ENCODE measurements around the gene DIAPH2.

Gene DIAPH2

GRCh38 chrX:97619499-97619898, 934.9 kb downstream of the DIAPH2 start:
- H3K4me3 ChIP-seq (ENCODE audit: control insufficient read depth, low read depth, low read length): no peak overlapping the region
- TF ChIP-seq, protein P1, sequence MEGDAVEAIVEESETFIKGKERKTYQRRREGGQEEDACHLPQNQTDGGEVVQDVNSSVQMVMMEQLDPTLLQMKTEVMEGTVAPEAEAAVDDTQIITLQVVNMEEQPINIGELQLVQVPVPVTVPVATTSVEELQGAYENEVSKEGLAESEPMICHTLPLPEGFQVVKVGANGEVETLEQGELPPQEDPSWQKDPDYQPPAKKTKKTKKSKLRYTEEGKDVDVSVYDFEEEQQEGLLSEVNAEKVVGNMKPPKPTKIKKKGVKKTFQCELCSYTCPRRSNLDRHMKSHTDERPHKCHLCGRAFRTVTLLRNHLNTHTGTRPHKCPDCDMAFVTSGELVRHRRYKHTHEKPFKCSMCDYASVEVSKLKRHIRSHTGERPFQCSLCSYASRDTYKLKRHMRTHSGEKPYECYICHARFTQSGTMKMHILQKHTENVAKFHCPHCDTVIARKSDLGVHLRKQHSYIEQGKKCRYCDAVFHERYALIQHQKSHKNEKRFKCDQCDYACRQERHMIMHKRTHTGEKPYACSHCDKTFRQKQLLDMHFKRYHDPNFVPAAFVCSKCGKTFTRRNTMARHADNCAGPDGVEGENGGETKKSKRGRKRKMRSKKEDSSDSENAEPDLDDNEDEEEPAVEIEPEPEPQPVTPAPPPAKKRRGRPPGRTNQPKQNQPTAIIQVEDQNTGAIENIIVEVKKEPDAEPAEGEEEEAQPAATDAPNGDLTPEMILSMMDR (IDR thresholded peaks at IDR 0.05; ENCODE audit: control insufficient read depth, insufficient read depth, low read depth, low read length, missing control alignments): no peak
- no peak for DNase-seq (ENCODE audit: low read depth)

- H3K4me3 ChIP-seq (ENCODE audit: control insufficient read depth, low read depth, low read length): no peak overlapping the region
- DNase-seq (ENCODE audit: low read depth): no peak
- TF ChIP-seq, protein P1 (IDR thresholded peaks at IDR 0.05; ENCODE audit: control insufficient read depth, insufficient read depth, low read depth, low read length, missing control alignments): no peak
Measured at GRCh38 chrX:97622111-97622510, 937.5 kb downstream of the DIAPH2 start.

- H3K4me3 ChIP-seq (ENCODE audit: control insufficient read depth, low read depth, low read length): no peak overlapping the region
- DNase-seq (ENCODE audit: low read depth): no peak
- TF ChIP-seq, protein P1 (IDR thresholded peaks at IDR 0.05; ENCODE audit: control insufficient read depth, insufficient read depth, low read depth, low read length, missing control alignments): no peak
Measured at GRCh38 chrX:97628326-97628725, 943.7 kb downstream of the DIAPH2 start.

DNA sequence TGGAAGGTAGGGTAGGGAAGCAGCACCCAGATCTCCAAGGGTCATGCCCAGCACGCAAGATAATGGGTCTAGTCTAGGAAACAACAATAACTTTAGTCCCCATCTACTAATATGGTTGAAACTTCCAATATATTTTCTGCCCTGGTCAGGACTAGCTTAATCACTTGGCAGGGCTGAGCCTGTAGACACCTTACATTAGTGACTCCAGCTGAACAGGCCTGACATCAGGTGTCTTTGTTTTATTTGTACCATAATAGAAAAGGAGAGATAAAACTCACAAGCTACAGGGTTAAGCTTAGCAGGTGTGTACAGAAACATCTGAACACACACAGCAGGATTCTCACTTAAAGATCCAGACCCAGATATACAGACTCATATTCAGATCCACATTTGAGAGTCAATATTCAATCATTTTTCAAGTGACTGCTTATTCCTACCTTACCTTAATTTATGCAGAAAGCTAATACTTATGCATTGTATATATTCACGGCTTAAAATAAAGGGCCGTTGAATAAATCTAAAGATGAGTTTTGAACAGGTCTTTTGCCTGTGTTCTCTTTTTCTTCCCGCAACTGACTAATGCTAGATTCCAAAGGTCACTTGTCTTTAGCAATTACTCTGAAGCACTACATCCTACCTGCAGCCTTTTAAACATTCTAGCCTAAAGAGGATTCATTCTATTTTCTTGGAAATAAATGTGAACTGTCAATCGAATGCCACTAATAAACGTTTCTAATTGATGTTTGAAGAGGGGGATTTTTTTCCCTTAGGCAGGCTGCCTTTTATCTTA, 944.4 kb downstream of the DIAPH2 start:
- no peak for DNase-seq (ENCODE audit: low read depth)
- TF ChIP-seq, protein P1 (IDR thresholded peaks at IDR 0.05; ENCODE audit: control insufficient read depth, insufficient read depth, low read depth, low read length, missing control alignments): no peak
- no peak overlapping the region for H3K4me3 ChIP-seq (ENCODE audit: control insufficient read depth, low read depth, low read length)

DNA sequence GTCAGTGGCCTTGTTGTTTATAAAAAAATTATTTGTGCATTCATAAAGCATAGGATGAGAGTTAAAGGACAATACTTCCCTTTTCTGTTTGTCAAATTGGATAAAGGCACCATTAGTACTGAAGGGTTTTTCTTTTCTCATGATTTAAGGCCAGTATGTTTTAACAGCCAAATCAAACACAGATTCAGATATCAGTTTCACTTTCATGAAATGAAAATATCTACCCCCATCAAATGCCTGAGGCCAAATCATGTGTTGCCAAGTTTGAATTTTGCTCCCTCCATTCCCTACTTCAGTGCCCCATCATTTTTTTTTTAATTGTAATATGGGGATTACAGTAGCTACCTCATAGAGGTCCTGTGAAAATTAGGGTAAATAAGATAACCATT, 944.9 kb downstream of the DIAPH2 start:
- H3K4me3 ChIP-seq (ENCODE audit: control insufficient read depth, low read depth, low read length): no peak overlapping the region
- TF ChIP-seq, protein P1 (IDR thresholded peaks at IDR 0.05; ENCODE audit: control insufficient read depth, insufficient read depth, low read depth, low read length, missing control alignments): no peak
- no peak for DNase-seq (ENCODE audit: low read depth)

DNA sequence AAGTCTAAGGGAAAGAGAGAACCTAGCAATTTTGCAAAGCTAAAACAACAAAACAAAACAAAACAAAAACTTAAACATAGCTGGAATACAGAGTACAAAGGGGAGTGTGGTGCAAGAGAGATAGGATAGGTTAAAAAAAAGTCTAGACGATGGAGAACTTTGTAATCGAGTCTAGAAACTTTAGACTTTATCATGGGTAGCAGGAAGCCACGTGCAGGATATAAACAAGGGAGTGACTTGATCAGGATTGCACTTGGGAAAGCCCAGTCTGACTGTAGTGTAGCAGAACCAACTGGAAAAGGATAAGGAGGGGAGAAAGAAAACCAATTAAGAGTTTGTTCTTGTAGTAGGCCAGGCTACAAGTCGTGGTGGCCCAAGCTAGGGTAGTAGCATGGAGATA, 949.2 kb downstream of the DIAPH2 start:
- H3K4me3 ChIP-seq (ENCODE audit: control insufficient read depth, low read depth, low read length): no peak overlapping the region
- TF ChIP-seq, protein P1 (IDR thresholded peaks at IDR 0.05; ENCODE audit: control insufficient read depth, insufficient read depth, low read depth, low read length, missing control alignments): no peak
- no peak for DNase-seq (ENCODE audit: low read depth)
